GM12801 (cell line): ENCODE data around the gene HIKESHI.

ENCODE experiments used
- TF ChIP-seq, protein P1 (sequence below): IDR thresholded peaks from one replicate; pipeline ENCODE4 v1.5.1; 2011; ENCODE audit warnings: control low read depth; ENCODE audit not compliant: insufficient read length; ENCODE audit errors: extremely low read depth

The HIKESHI gene

DNA sequence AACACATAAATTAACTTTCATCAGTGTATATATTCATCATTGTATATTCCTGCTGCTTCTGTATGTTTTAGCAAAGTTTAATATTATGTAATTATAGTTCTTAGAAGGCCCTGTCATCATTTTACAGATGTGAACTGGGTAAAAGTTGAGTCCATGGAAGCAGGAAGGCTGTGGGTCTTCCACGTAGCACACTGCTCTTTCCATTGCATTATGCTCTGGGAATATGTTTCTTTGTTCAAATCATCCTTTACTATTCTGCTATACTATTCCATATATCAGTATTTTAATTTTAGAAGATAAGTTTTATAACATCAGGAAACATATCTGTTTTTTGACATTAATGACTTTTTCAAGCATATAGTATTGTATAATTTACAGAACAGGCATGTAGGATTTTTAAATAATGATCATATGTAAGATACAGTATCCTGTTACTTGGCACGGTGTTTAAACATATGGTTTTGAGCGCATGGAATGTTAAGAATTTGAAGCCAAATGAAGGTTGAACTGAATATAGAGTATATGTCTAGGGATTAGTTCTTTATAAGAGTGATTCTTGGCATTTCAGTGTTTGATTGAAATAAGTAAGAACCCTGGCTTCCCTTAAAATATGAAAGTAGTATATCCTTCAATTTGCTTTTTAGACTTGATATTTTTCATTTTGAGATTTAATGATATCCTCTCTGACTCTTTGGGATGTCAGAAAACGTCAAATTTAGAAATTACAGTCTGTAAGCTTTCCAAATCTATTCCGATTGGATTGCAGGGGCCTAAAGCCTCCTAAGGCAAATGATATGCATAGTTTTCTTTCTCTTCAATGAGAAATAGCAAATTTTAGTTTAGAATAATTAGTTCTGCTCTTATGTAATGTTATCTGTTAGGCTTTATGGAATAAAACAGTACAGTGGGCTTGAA lies 81.3 kb downstream of the HIKESHI start:
- TF ChIP-seq, protein P1, sequence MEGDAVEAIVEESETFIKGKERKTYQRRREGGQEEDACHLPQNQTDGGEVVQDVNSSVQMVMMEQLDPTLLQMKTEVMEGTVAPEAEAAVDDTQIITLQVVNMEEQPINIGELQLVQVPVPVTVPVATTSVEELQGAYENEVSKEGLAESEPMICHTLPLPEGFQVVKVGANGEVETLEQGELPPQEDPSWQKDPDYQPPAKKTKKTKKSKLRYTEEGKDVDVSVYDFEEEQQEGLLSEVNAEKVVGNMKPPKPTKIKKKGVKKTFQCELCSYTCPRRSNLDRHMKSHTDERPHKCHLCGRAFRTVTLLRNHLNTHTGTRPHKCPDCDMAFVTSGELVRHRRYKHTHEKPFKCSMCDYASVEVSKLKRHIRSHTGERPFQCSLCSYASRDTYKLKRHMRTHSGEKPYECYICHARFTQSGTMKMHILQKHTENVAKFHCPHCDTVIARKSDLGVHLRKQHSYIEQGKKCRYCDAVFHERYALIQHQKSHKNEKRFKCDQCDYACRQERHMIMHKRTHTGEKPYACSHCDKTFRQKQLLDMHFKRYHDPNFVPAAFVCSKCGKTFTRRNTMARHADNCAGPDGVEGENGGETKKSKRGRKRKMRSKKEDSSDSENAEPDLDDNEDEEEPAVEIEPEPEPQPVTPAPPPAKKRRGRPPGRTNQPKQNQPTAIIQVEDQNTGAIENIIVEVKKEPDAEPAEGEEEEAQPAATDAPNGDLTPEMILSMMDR, result no peak

DNA sequence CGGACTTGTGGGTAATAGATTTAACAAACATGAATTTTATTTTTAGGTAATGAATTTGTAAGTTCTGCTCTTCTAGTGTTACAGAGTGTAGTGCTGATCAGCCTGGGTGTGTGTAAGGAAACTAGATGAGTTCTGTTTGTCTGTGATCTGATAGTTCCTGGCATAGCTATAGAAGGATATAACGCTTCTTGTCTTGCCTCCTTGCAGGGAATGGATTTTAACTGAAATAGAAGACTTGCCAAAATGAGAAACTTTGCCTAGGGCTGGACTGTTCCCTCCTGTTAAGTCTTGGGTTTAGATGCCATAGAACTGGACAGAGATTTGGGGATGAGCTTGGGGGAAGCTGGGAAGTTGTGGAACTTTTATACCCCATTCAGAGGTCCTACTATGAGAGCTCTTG lies 84.2 kb downstream of the HIKESHI start:
- TF ChIP-seq, protein P1, result no peak

DNA sequence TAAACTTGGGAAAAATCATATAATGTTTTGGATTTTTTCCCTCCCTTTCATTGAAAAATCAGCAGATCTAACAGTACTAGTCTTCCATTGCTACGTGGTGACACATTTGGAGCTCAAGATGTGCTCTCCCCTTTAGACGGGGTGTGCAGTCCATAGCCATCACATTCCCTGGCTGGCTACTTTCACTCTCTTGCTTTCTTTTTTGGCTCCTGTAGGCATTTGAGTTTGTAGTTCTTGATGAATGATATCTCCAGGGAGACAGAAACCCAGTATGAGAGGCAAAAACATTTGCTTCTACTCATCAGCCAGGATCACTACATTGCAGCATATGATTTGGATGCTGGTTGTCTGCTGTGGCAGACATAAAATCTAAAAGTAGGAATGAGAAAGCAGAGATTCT lies 84.7 kb downstream of the HIKESHI start:
- TF ChIP-seq, protein P1, result no peak

DNA sequence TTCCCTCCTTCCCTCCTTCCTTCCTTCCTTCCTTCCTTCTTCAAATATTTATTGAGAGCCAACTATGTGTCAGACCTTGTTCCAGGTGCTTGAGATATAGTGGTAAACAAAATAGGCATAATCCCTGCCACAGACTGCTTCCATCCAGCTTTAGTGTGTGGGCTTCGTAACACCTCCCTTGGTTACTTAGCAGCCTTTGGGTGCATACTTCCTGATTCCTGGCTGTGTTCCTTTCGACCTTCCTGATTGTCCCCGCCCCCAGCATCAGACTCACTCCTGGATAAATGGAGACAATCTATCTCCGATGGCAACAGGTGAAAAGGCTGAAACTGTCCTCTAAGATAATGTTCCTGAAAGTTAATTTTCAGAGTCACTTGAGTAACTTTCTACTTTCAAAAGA lies 86.2 kb downstream of the HIKESHI start:
- TF ChIP-seq, protein P1, result no peak

DNA sequence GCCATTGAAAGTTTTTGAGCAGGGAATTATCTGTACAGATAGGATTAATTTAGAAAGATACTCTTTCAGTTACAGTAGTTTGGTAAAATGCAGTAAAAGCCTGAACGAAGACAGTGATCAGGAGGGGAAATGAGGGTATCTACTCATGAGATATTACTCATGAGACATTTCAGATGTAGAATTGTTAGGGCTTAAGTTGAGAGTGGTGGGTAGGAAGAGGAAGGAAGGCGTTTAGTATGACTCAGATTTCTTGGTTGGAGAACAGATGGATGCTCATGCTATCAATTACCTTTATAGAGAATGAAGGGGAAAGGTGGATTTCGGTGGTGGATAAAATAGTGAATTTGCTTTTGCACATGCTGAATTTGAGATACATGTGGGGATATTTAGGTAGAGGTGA lies 88.4 kb downstream of the HIKESHI start:
- TF ChIP-seq, protein P1, result no peak

DNA sequence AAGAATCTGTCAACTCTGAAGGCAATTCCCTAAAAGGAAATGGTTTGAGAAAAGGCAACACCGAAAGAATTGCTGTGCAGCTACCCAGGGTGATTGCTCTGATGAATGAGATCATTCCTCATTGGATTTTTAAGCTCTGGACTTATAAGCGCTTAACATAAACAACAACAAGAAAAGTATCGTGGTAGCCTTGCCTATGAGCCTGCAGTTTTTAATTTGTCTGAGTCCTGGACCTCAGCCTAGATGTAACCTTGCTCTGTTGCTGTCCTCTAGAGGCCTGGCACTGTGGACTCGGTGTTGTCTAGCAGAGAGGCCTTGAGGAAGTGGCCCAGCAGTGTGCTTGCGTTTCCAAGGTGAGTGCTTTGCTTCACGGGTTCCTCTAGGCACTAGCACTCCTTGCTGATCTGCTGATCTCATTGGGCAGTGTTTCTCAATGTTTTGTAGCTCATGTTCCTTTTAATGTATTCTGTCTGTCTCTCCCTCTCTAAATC lies 93.1 kb downstream of the HIKESHI start:
- TF ChIP-seq, protein P1, result no peak
